ENCODE data around the gene PYGM. TPM values are rescaled to one million over a fixed set of nuclear protein-coding genes. Genes with fewer than 3 reads are reported as not detected.

Gene PYGM
- polyA plus RNA-seq, 1 experiment = 0.14 TPM

- ChIA-PET CTCF (interaction anchor here (1.8 kb wide), 1 partner anchor 33 kb away, joined by 8 read pairs; no protein-coding TSS in a partner anchor), POLR2A (no interaction called here)
- H3K4me3 ChIP-seq (ENCODE audit: low read depth, low read length) = no peak overlapping the region
- H3K27me3 ChIP-seq (ENCODE audit: control insufficient read depth, insufficient read depth, low read length) = peaks cover 51% of the 10 kb centered on the region
- H3K27ac ChIP-seq (ENCODE audit: low read depth, low read length) = no peak overlapping the region
- TF ChIP-seq, protein P1, sequence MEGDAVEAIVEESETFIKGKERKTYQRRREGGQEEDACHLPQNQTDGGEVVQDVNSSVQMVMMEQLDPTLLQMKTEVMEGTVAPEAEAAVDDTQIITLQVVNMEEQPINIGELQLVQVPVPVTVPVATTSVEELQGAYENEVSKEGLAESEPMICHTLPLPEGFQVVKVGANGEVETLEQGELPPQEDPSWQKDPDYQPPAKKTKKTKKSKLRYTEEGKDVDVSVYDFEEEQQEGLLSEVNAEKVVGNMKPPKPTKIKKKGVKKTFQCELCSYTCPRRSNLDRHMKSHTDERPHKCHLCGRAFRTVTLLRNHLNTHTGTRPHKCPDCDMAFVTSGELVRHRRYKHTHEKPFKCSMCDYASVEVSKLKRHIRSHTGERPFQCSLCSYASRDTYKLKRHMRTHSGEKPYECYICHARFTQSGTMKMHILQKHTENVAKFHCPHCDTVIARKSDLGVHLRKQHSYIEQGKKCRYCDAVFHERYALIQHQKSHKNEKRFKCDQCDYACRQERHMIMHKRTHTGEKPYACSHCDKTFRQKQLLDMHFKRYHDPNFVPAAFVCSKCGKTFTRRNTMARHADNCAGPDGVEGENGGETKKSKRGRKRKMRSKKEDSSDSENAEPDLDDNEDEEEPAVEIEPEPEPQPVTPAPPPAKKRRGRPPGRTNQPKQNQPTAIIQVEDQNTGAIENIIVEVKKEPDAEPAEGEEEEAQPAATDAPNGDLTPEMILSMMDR (IDR thresholded peaks at IDR 0.05; ENCODE audit: low read depth, low read length) = no peak
- no peaks in the 10 kb centered on the region; the same call in 1 of the 2 replicates for H3K9me3 ChIP-seq (ENCODE audit: control insufficient read depth, insufficient read depth, low read length)
- no peak for DNase-seq (ENCODE audit: low read depth, low spot score)
Observed at GRCh38 chr11:64721359-64721699, 38.4 kb downstream of the PYGM start.

GRCh38 chr11:64720640-64721358, 39.0 kb downstream of the PYGM start:
- ChIA-PET POLR2A (no interaction called here), CTCF (interaction anchor here (2.1 kb wide), 1 partner anchor 32 kb away, joined by 11 read pairs; no protein-coding TSS in a partner anchor)
- TF ChIP-seq, protein P1 (IDR thresholded peaks at IDR 0.05; ENCODE audit: low read depth, low read length) = no peak
- Histone ChIP-seq H3K4me3 (ENCODE audit: low read depth, low read length) (no peak overlapping the region), H3K9me3 (ENCODE audit: control insufficient read depth, insufficient read depth, low read length) (no peaks in the 10 kb centered on the region; the same call in 1 of the 2 replicates), H3K27ac (ENCODE audit: low read depth, low read length) (no peak overlapping the region), H3K27me3 (ENCODE audit: control insufficient read depth, insufficient read depth, low read length) (peaks cover 55% of the 10 kb centered on the region)
- DNase-seq (ENCODE audit: low read depth, low spot score) = no peak

DNA sequence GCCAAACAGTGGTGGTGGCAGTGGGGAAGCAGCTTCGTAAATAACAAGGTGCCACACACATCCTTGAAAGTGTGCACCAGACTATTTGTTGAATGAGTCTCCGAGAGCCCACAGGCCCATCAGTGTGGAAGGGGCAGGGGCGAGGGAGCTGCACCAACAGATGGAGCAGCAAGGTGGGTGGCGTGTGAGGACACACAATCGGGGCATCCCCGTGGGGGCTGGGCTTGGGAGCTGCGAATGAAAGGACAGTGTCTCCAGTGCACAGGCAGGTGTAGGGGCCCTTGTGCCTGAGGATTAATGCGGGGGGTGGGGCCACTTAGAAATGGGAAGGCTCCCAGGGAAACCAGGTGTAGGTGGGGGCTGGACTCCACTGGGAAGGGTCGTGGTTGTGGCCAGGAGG, 39.6 kb downstream of the PYGM start:
- Histone ChIP-seq H3K27ac (ENCODE audit: low read depth, low read length) (no peak overlapping the region), H3K27me3 (ENCODE audit: control insufficient read depth, insufficient read depth, low read length) (peaks cover 62% of the 10 kb centered on the region), H3K4me3 (ENCODE audit: low read depth, low read length) (no peak overlapping the region), H3K9me3 (ENCODE audit: control insufficient read depth, insufficient read depth, low read length) (no peaks in the 10 kb centered on the region; the same call in 1 of the 2 replicates)
- POLR2A ChIA-PET = no interaction called here
- TF ChIP-seq, protein P1 (IDR thresholded peaks at IDR 0.05; ENCODE audit: low read depth, low read length) = no peak
- no peak for DNase-seq (ENCODE audit: low read depth, low spot score)
- CTCF ChIA-PET = interaction anchor here (2.1 kb wide), 1 partner anchor 31 kb away, joined by 11 read pairs; no protein-coding TSS in a partner anchor

- no peak overlapping the region for H3K4me3 ChIP-seq (ENCODE audit: low read depth, low read length)
- TF ChIP-seq, protein P1 (IDR thresholded peaks at IDR 0.05; ENCODE audit: low read depth, low read length) = no peak
- H3K27me3 ChIP-seq (ENCODE audit: control insufficient read depth, insufficient read depth, low read length) = peaks cover 69% of the 10 kb centered on the region
- DNase-seq (ENCODE audit: low read depth, low spot score) = no peak
- ChIA-PET CTCF (interaction anchor here (2.1 kb wide), 1 partner anchor 31 kb away, joined by 11 read pairs; no protein-coding TSS in a partner anchor), POLR2A (no interaction called here)
- H3K9me3 ChIP-seq (ENCODE audit: control insufficient read depth, insufficient read depth, low read length) = no peaks in the 10 kb centered on the region; the same call in 1 of the 2 replicates
- H3K27ac ChIP-seq (ENCODE audit: low read depth, low read length) = no peak overlapping the region
Observed at GRCh38 chr11:64719406-64719805, 40.4 kb downstream of the PYGM start.

- H3K9me3 ChIP-seq (ENCODE audit: control insufficient read depth, insufficient read depth, low read length) = no peaks in the 10 kb centered on the region; the same call in 1 of the 2 replicates
- TF ChIP-seq, protein P1 (IDR thresholded peaks at IDR 0.05; ENCODE audit: low read depth, low read length) = no peak
- no peak overlapping the region for H3K4me3 ChIP-seq (ENCODE audit: low read depth, low read length)
- POLR2A ChIA-PET = no interaction called here
- no peak for DNase-seq (ENCODE audit: low read depth, low spot score)
- H3K27me3 ChIP-seq (ENCODE audit: control insufficient read depth, insufficient read depth, low read length) = peaks cover 74% of the 10 kb centered on the region
- H3K27ac ChIP-seq (ENCODE audit: low read depth, low read length) = no peak overlapping the region
- CTCF ChIA-PET = no interaction called here
Observed at GRCh38 chr11:64718780-64719124, 41.0 kb downstream of the PYGM start.
